Neural progenitor cell (in vitro differentiated cells): ENCODE data around the gene VAMP3. TPM values are rescaled to one million over a fixed set of nuclear protein-coding genes. Genes with fewer than 3 reads are reported as not detected.
A peak's percentile ranks its signal among the peaks of the same experiment; 100 is the strongest.

Experiments
- DNase-seq: peaks from one replicate; pipeline ENCODE4 v3.0.0-alpha.2; 2016; ENCODE audit warnings: low spot score
- H2AFZ ChIP-seq: fragments of 200-600 bp; sonication (generic); replicated peaks from 2 replicates; pipeline ENCODE4 v1.6.1; 2016; ENCODE audit warnings: antibody characterized with exemption
- H3F3A ChIP-seq: fragments of 200-600 bp; sonication (generic); 2 replicates; pipeline ENCODE4 v1.6.1; 2016; ENCODE audit warnings: antibody characterized with exemption, low read depth
- H3K27ac ChIP-seq: fragments of 200-600 bp; sonication (generic); 2 replicates; pipeline ENCODE4 v1.5.1; 2016; ENCODE audit warnings: mild to moderate bottlenecking
- H3K27me3 ChIP-seq: fragments of 200-600 bp; sonication (generic); 2 replicates; pipeline ENCODE4 v1.6.1; 2016; ENCODE audit warnings: mild to moderate bottlenecking, moderate library complexity
- H3K36me3 ChIP-seq: fragments of 200-600 bp; sonication (generic); 2 replicates; pipeline ENCODE4 v1.5.1; 2016
- H3K4me1 ChIP-seq: fragments of 200-600 bp; sonication (generic); 2 replicates; pipeline ENCODE4 v1.6.1; 2016; ENCODE audit warnings: mixed run types
- H3K4me2 ChIP-seq: fragments of 200-600 bp; sonication (generic); 2 replicates; pipeline ENCODE4 v1.6.1; 2016
- H3K4me3 ChIP-seq: fragments of 200-600 bp; sonication (generic); 2 replicates; pipeline ENCODE4 v1.5.1; 2016
- H3K79me2 ChIP-seq: fragments of 200-600 bp; sonication (generic); 2 replicates; pipeline ENCODE4 v1.6.1; 2016; ENCODE audit warnings: low read depth
- H3K9ac ChIP-seq: fragments of 200-600 bp; sonication (generic); 2 replicates; pipeline ENCODE4 v1.6.1; 2016
- H3K9me3 ChIP-seq: fragments of 200-600 bp; sonication (generic); 2 replicates; pipeline ENCODE4 v1.5.1; 2016; ENCODE audit warnings: low read depth
- H4K20me1 ChIP-seq: fragments of 200-600 bp; sonication (generic); 2 replicates; pipeline ENCODE4 v1.6.1; 2016; ENCODE audit warnings: low read depth
- H3K27ac Mint-ChIP-seq: 3 replicates; pipeline ENCODE4 v1.8.0; 2021; ENCODE audit warnings: mixed read lengths
- H3K27me3 Mint-ChIP-seq: 2 replicates; pipeline ENCODE4 v1.8.0; 2022; ENCODE audit warnings: low read depth, mild to moderate bottlenecking, inconsistent platforms, moderate library complexity, mixed read lengths; ENCODE audit not compliant: insufficient read depth
- H3K36me3 Mint-ChIP-seq: 3 replicates; pipeline ENCODE4 v1.8.0; 2021; ENCODE audit warnings: mixed read lengths
- H3K4me1 Mint-ChIP-seq: 3 replicates; pipeline ENCODE4 v1.8.0; 2021; ENCODE audit warnings: mixed read lengths
- H3K4me3 Mint-ChIP-seq: 3 replicates; pipeline ENCODE4 v1.8.0; 2021; ENCODE audit warnings: mild to moderate bottlenecking, moderate library complexity, mixed read lengths
- H3K9me3 Mint-ChIP-seq: 3 replicates; pipeline ENCODE4 v1.8.0; 2020; ENCODE audit warnings: mixed read lengths
- CTCF ChIP-seq: fragments of 200-600 bp; sonication (generic); IDR thresholded peaks from 2 replicates; pipeline ENCODE4 v1.5.1; 2017; ENCODE audit warnings: antibody characterized with exemption, mild to moderate bottlenecking
- EZH2 ChIP-seq: fragments of 200-600 bp; sonication (generic); IDR thresholded peaks from 2 replicates; pipeline ENCODE4 v1.6.1; 2017; ENCODE audit warnings: antibody characterized with exemption, mild to moderate bottlenecking, moderate library complexity
- EZH2phosphoT487 ChIP-seq: fragments of 200-600 bp; sonication (generic); IDR thresholded peaks from 2 replicates; pipeline ENCODE4 v1.6.1; 2017; ENCODE audit warnings: antibody characterized with exemption
- total RNA-seq: library from RNA; depleted of rRNA; stranded (reverse); fragments of >200 nt; gene quantifications from 2 replicates; pipeline ENCODE4 v1.2.3, GENCODE V29; 2015; ENCODE audit warnings: low replicate concordance

The VAMP3 gene
- total RNA-seq, 1 donor from 2014 or later = 66.6 TPM

- Histone ChIP-seq H3F3A (peaks cover 7% of the 10 kb centered on the region), H3K27ac (no peak overlapping the region), H3K9ac (no peak overlapping the region), H3K36me3 (no peaks in the 10 kb centered on the region), H3K79me2 (no peaks in the 10 kb centered on the region), H4K20me1 (no peaks in the 10 kb centered on the region), H3K4me3 (no peak overlapping the region), H2AFZ (no peak overlapping the region), H3K4me2 (no peak overlapping the region), H3K4me1 (peaks cover 8% of the 10 kb centered on the region), H3K9me3 (no peaks in the 10 kb centered on the region), H3K27me3 (no peaks in the 10 kb centered on the region)
- H3K9me3 Mint-ChIP-seq = no peaks in the 10 kb centered on the region
- H3K27ac Mint-ChIP-seq = no peak overlapping the region
- no peak for DNase-seq
- peaks cover 10% of the 10 kb centered on the region for H3K4me1 Mint-ChIP-seq
- no peak for TF ChIP-seq CTCF
- no peak for TF ChIP-seq EZH2
- TF ChIP-seq EZH2phosphoT487 = no peak
- no peak overlapping the region for H3K4me3 Mint-ChIP-seq
- H3K36me3 Mint-ChIP-seq = peaks cover 2% of the 10 kb centered on the region
- no peaks in the 10 kb centered on the region for H3K27me3 Mint-ChIP-seq
These were observed 10.9 kb upstream of the VAMP3 start for GRCh38 chr1:7760245-7760644.

GRCh38 chr1:7761103-7761502 lies 10.0 kb upstream of the VAMP3 start:
- no peak overlapping the region for H3K4me2 ChIP-seq
- no peak overlapping the region for H3K27ac Mint-ChIP-seq
- H3K4me3 ChIP-seq = no peak overlapping the region
- H3K9me3 Mint-ChIP-seq = no peaks in the 10 kb centered on the region
- TF ChIP-seq EZH2phosphoT487 (no peak), CTCF (no peak), EZH2 (no peak)
- H2AFZ ChIP-seq = no peak overlapping the region
- no peak for DNase-seq
- H3K4me3 Mint-ChIP-seq = no peak overlapping the region
- H3K4me1 Mint-ChIP-seq = peaks cover 5% of the 10 kb centered on the region
- H3K27me3 ChIP-seq = no peaks in the 10 kb centered on the region
- H3F3A ChIP-seq = peaks cover 7% of the 10 kb centered on the region
- peaks cover 8% of the 10 kb centered on the region for H3K4me1 ChIP-seq
- no peaks in the 10 kb centered on the region for H3K27me3 Mint-ChIP-seq
- no peak overlapping the region for H3K27ac ChIP-seq
- no peaks in the 10 kb centered on the region for H3K36me3 Mint-ChIP-seq
- H4K20me1 ChIP-seq = no peaks in the 10 kb centered on the region
- no peaks in the 10 kb centered on the region for H3K36me3 ChIP-seq
- H3K9me3 ChIP-seq = no peaks in the 10 kb centered on the region
- no peak overlapping the region for H3K9ac ChIP-seq
- H3K79me2 ChIP-seq = no peaks in the 10 kb centered on the region

DNA sequence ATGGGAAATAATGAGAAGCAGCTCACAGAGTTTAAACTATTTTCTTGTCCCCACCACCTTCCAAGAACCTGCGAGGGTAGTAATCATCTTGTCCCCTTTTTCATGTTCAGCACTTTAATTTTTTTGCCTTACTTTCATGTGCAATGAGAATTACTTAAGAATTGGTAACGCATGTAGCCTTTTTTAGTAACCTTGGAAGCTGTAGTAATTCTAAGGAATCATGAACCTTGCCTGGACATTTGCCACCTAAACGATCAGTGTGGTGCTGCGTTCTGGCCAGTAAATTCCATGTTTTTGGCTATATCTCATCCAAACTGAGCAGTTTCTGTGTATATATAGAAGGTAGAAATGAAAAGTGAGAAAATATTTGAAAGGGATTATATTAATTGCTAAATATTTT lies 3.9 kb upstream of the VAMP3 start:
- peaks cover 20% of the 10 kb centered on the region for H3K4me1 ChIP-seq
- H2AFZ ChIP-seq = no peak overlapping the region
- H3K4me2 ChIP-seq = no peak overlapping the region
- no peaks in the 10 kb centered on the region for H3K27me3 ChIP-seq
- Mint-ChIP-seq H3K4me3 (no peak overlapping the region), H3K36me3 (no peaks in the 10 kb centered on the region), H3K9me3 (no peaks in the 10 kb centered on the region), H3K27me3 (no peaks in the 10 kb centered on the region), H3K4me1 (peaks cover 26% of the 10 kb centered on the region), H3K27ac (no peak overlapping the region)
- peaks cover 7% of the 10 kb centered on the region for H4K20me1 ChIP-seq
- H3F3A ChIP-seq = peaks cover 10% of the 10 kb centered on the region
- no peaks in the 10 kb centered on the region for H3K9me3 ChIP-seq
- DNase-seq = no peak
- H3K27ac ChIP-seq = no peak overlapping the region
- no peak overlapping the region for H3K9ac ChIP-seq
- H3K36me3 ChIP-seq = no peaks in the 10 kb centered on the region
- TF ChIP-seq EZH2 (no peak), EZH2phosphoT487 (no peak), CTCF (no peak)
- H3K79me2 ChIP-seq = peaks cover 9% of the 10 kb centered on the region
- no peak overlapping the region for H3K4me3 ChIP-seq

DNA sequence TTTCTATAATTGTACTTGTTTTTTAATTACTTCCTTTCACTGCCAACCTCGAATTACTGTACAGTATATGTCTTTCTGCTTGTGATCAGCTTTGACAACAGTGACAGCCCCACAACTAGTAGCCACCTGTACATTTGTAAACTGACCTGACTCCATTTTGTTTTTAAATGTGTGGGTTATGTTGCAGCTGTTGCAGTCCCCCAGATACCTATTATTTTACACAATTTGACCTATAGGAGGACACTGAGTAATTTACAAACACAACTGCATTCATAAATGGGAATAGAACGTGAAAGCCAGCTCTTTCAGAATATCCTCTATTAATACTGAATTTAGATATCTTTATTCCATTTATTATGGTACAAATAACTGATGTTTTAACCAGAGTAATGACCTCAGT lies 2.5 kb upstream of the VAMP3 start:
- no peaks in the 10 kb centered on the region for H3K36me3 Mint-ChIP-seq
- TF ChIP-seq CTCF = no peak
- TF ChIP-seq EZH2 = no peak
- no peak for TF ChIP-seq EZH2phosphoT487
- H3K27ac Mint-ChIP-seq = peak overlapping the region; percentile 46
- H3K9me3 ChIP-seq = no peaks in the 10 kb centered on the region
- H3K27me3 Mint-ChIP-seq = no peaks in the 10 kb centered on the region
- H3K4me1 ChIP-seq = peaks cover 23% of the 10 kb centered on the region
- peaks cover 18% of the 10 kb centered on the region for H4K20me1 ChIP-seq
- H3F3A ChIP-seq = peaks cover 10% of the 10 kb centered on the region
- no peaks in the 10 kb centered on the region for H3K27me3 ChIP-seq
- peaks cover 23% of the 10 kb centered on the region for H3K79me2 ChIP-seq
- no peak overlapping the region for H3K4me3 ChIP-seq
- H3K9me3 Mint-ChIP-seq = no peaks in the 10 kb centered on the region
- H3K4me3 Mint-ChIP-seq = no peak overlapping the region
- no peak for DNase-seq
- no peak overlapping the region for H2AFZ ChIP-seq
- no peaks in the 10 kb centered on the region for H3K36me3 ChIP-seq
- H3K4me1 Mint-ChIP-seq = peaks cover 29% of the 10 kb centered on the region
- no peak overlapping the region for H3K4me2 ChIP-seq
- no peak overlapping the region for H3K27ac ChIP-seq
- H3K9ac ChIP-seq = no peak overlapping the region
